IPS DF 19.7 (cell line): ENCODE measurements around the gene NEDD9.

Source experiments
- DNase-seq: peaks from one replicate; pipeline ENCODE4 v3.0.0-alpha.2; 2013; ENCODE audit warnings: low read depth, low spot score

The NEDD9 gene

GRCh38 chr6:11232193-11232769, at the start of gene NEDD9:
Gene NEDD9 (minus strand): TSS chr6:11232668. CDS start chr6:11232515, 153 bp downstream.
- DNase-seq = peak; percentile 86

- no peak for DNase-seq
Observed at GRCh38 chr6:11282245-11282644, 49.8 kb upstream of the NEDD9 start.

GRCh38 chr6:11280394-11280793, 47.9 kb upstream of the NEDD9 start:
- no peak for DNase-seq

GRCh38 chr6:11279284-11279689, 46.8 kb upstream of the NEDD9 start:
- DNase-seq = no peak

- no peak for DNase-seq
Observed at GRCh38 chr6:11278207-11278559, 45.7 kb upstream of the NEDD9 start.

- DNase-seq = peak; percentile 65
Observed at GRCh38 chr6:11277275-11278206, 45.1 kb upstream of the NEDD9 start.

- DNase-seq = no peak
Observed at GRCh38 chr6:11276911-11277274, 44.4 kb upstream of the NEDD9 start.

- no peak for DNase-seq
Observed at GRCh38 chr6:11276228-11276627, 43.8 kb upstream of the NEDD9 start.

- DNase-seq = no peak
Observed at GRCh38 chr6:11275598-11275997, 43.1 kb upstream of the NEDD9 start.

- no peak for DNase-seq
Observed at GRCh38 chr6:11273406-11274065, 41.1 kb upstream of the NEDD9 start.

GRCh38 chr6:11272491-11273192, 40.2 kb upstream of the NEDD9 start:
- no peak for DNase-seq

GRCh38 chr6:11271228-11272020, 39.0 kb upstream of the NEDD9 start:
- no peak for DNase-seq

GRCh38 chr6:11270030-11271027, 37.9 kb upstream of the NEDD9 start:
- no peak for DNase-seq

- no peak for DNase-seq
Observed at GRCh38 chr6:11268978-11269377, 36.5 kb upstream of the NEDD9 start.

- no peak for DNase-seq
Observed at GRCh38 chr6:11266926-11267325, 34.5 kb upstream of the NEDD9 start.

- no peak for DNase-seq
Observed at GRCh38 chr6:11265932-11266331, 33.5 kb upstream of the NEDD9 start.

- no peak for DNase-seq
Observed at GRCh38 chr6:11264100-11264499, 31.6 kb upstream of the NEDD9 start.

- no peak for DNase-seq
Observed at GRCh38 chr6:11263291-11263775, 30.9 kb upstream of the NEDD9 start.

GRCh38 chr6:11262242-11262641, 29.8 kb upstream of the NEDD9 start:
- DNase-seq = no peak
